GM12878 (cell line): ENCODE data around the gene ALG11. TPM values are rescaled to one million over a fixed set of nuclear protein-coding genes. Genes with fewer than 3 reads are reported as not detected.

Experiments used
- ATAC-seq: fragments of 200-7000 bp; cut with Tn5 transposase; 3 replicates; pipeline ENCODE4 v1.9.1; 2020; ENCODE audit warnings: mild to moderate bottlenecking, moderate library complexity
- BruUV-seq: library from RNA; stranded (reverse); fragments of 400-500 nt; replicated peaks from 2 replicates; lab custom pipeline; 2021; lab: Mats Ljungman, UMichigan
- CTCF ChIA-PET: fragments of 300-600 bp; sonication (Branson Sonifier 250); formaldehyde crosslinking; extraction: SDS; loops from one replicate; lab custom pipeline; 2021; ENCODE audit warnings: inconsistent platforms; lab: Yijun Ruan, JAX
- POLR2A ChIA-PET: fragments of 350-600 bp; formaldehyde crosslinking; extraction: SDS; loops from one replicate; lab custom pipeline; 2021; ENCODE audit warnings: inconsistent platforms; lab: Charles Lee
- RAD21 ChIA-PET: fragments of 300-600 bp; sonication (Branson Sonifier 250); formaldehyde crosslinking; loops from one replicate; lab custom pipeline; 2023; ENCODE audit warnings: antibody characterized with exemption; ENCODE audit not compliant: unreplicated experiment; lab: Charles Lee
- SMC1A ChIA-PET: fragments of 300-600 bp; sonication (Branson Sonifier 250); formaldehyde crosslinking; loops from one replicate; lab custom pipeline; 2023; ENCODE audit not compliant: unreplicated experiment, uncharacterized antibody; lab: Charles Lee
- DNase-seq: peaks from one replicate; pipeline ENCODE4 v3.0.0-alpha.2; 2011; ENCODE audit warnings: low read depth, low spot score
- FAIRE-seq: peaks from 3 replicates; lab custom pipeline; 2011; peaks lifted over from hg19 to GRCh38; lab: Jason Lieb, UNC
- H2AFZ ChIP-seq: 2 replicates; pipeline ENCODE4 v1.6.0; 2011; ENCODE audit warnings: low read depth, low read length, control low read depth; ENCODE audit not compliant: control insufficient read depth
- H3K27ac ChIP-seq: 2 replicates; pipeline ENCODE4 v1.5.1; 2011; ENCODE audit warnings: control low read depth; ENCODE audit not compliant: control insufficient read depth, insufficient read depth
- H3K27me3 ChIP-seq, 2 experiments: replicated peaks in 1 of 2; 2 replicates each; pipeline versions ENCODE4 v1.6.0 to v1.6.1; 2011; ENCODE audit warnings: low read length in 1 of 2; ENCODE audit not compliant: control insufficient read depth in 2 of 2, insufficient read depth in 2 of 2
- H3K36me3 ChIP-seq, 2 experiments: 2 replicates each; pipeline ENCODE4 v1.5.1; 2011; ENCODE audit warnings: low read length in 1 of 2; ENCODE audit not compliant: control insufficient read depth in 2 of 2, insufficient read depth in 2 of 2
- H3K4me1 ChIP-seq: 2 replicates; pipeline ENCODE4 v1.6.1; 2011; ENCODE audit warnings: mild to moderate bottlenecking, low read length, moderate library complexity, mixed read lengths; ENCODE audit not compliant: control insufficient read depth, insufficient read depth
- H3K4me2 ChIP-seq: 2 replicates; pipeline ENCODE4 v1.6.0; 2011; ENCODE audit warnings: control low read depth; ENCODE audit not compliant: control insufficient read depth, insufficient read depth
- H3K4me3 ChIP-seq: fragments of 200-600 bp; sonication (generic); 2 replicates; pipeline ENCODE4 v1.5.1; 2016
- H3K79me2 ChIP-seq: 2 replicates; pipeline ENCODE4 v1.6.0; 2011; ENCODE audit warnings: low read length; ENCODE audit not compliant: control insufficient read depth, insufficient read depth
- H3K9ac ChIP-seq: 2 replicates; pipeline ENCODE4 v1.8.0; 2011; ENCODE audit warnings: low read length, control low read depth, mixed read lengths; ENCODE audit not compliant: control insufficient read depth, insufficient read depth
- H3K9me3 ChIP-seq: replicated peaks from 3 replicates; pipeline ENCODE4 v1.5.1; 2011; ENCODE audit warnings: mild to moderate bottlenecking, low read length; ENCODE audit not compliant: control insufficient read depth, insufficient read depth
- H4K20me1 ChIP-seq: 2 replicates; pipeline ENCODE4 v1.6.0; 2011; ENCODE audit not compliant: control insufficient read depth, insufficient read depth
- CREB1 ChIP-seq: IDR thresholded peaks from 2 replicates; pipeline ENCODE4 v1.6.1; 2012; ENCODE audit warnings: low read depth, mild to moderate bottlenecking, inconsistent platforms
- PAX8 ChIP-seq: fragments of 450-650 bp; IDR thresholded peaks from 2 replicates; pipeline ENCODE4 v1.6.1; 2017; ENCODE audit warnings: mild to moderate bottlenecking, moderate library complexity
- POU2F2 ChIP-seq: IDR thresholded peaks from 3 replicates; pipeline ENCODE4 v1.6.1; 2011; ENCODE audit warnings: low read depth, mild to moderate bottlenecking, low read length, borderline replicate concordance
- WGBS: methylation state at CpG from one replicate; pipeline ENCODE4 v1.1.6; 2016; ENCODE audit warnings: low lambda C conversion rate; ENCODE audit not compliant: insufficient replicate concordance, insufficient coverage; ENCODE audit errors: missing lambda C conversion rate; 5-methylcytosine and 5-hydroxymethylcytosine counted together
- in situ Hi-C: fragments of 300-500 bp; cut with MboI; formaldehyde crosslinking; loops from 9 replicates; pipeline ENCODE4 v1.14.3; 2018; ENCODE audit warnings: mixed read lengths
- intact Hi-C: fragments of 100-400 bp; cut with micrococcal nuclease; formaldehyde crosslinking; loops from one replicate; pipeline ENCODE4 v1.14.2; 2022; ENCODE audit not compliant: unreplicated experiment
- polyA plus RNA-seq, 11 experiments: library from polyadenylated mRNA; depleted of rRNA in 4 of 11; unstranded in 6 of 11; stranded (reverse) in 5 of 11; fragments of >200 nt; fragmentation: Nextera tagmentation in 4 of 11; fragmentation: Illumina TruSeq in 1 of 11; extraction: Ambion mirVana in 4 of 11; extraction: Trizol in 1 of 11; gene quantifications; 1 replicate in 1 of 11; 2 replicates in 10 of 11; pipeline versions ENCODE4 v1.2.1 to v1.2.3, GENCODE V29; 2011 to 2016; ENCODE audit warnings: inconsistent platforms in 2 of 11, missing spikeins in 2 of 11, low read depth in 1 of 11
- total RNA-seq, 4 experiments: library from RNA; depleted of rRNA in 3 of 4; stranded (reverse); fragments of >200 nt in 3 of 4; fragmentation: Illumina TruSeq in 1 of 4; extraction: Trizol in 1 of 4; gene quantifications; 2 replicates each; pipeline versions ENCODE4 v1.2.1 to v1.2.3, GENCODE V29; 2013 to 2021
- TF ChIP-seq, protein P1 (sequence below): IDR thresholded peaks from 2 replicates; pipeline ENCODE4 v1.6.1; 2011; ENCODE audit warnings: low read depth, mild to moderate bottlenecking, low read length, moderate library complexity, borderline replicate concordance; ENCODE audit errors: extremely low read depth

The ALG11 gene
- total and polyA plus RNA-seq, 10 of the 15 experiments (the other 5 are each of a cell fraction or from before 2014, with no cell fraction given) = 8.4 to 27.7 (median 15.6) TPM

DNA sequence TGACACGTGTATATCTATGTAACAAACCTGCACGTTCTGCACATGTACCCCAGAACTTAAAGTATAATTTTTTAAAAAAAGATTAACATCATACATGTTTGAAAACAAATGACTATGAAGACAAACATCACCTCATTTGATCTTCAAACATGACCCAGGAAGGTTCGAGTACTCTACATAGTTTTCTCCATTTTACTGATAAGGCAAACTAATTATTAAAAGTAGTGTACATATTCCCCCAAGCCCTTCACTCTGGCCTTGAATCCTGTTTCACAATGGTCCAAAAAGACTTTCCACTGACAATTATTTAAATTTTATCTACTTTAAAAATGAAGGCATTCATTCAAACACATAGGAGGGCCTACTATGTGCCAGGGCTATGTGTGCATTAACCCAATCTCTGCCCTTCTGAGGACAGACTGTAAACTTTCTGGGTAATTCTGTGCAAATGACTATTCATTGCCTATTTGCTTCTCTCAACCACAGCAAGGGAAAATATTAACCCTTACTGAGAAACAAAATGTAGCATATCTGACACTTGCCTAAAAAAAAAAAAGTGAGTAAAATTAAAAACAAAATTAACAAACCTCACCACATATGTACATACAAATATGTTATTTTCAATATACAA lies 23.1 kb upstream of the ALG11 start:
- TF ChIP-seq CREB1 (no peak), PAX8 (no peak), POU2F2 (no peak)
- DNase-seq = no peak
- H3K4me2 ChIP-seq = no peak overlapping the region
- no TSS peak for BruUV-seq
- no peak overlapping the region for H3K9ac ChIP-seq
- in situ Hi-C loops (no loop called here), intact Hi-C loops (no loop called here)
- H3K79me2 ChIP-seq = no peaks in the 10 kb centered on the region
- POLR2A ChIA-PET = no interaction called here
- CTCF ChIA-PET = no interaction called here
- ATAC-seq = no peak
- H3K27me3 ChIP-seq = no peaks in the 10 kb centered on the region; a peak in 1 of 4 replicates
- FAIRE-seq = no peak
- no peak overlapping the region for H3K27ac ChIP-seq
- H3K9me3 ChIP-seq = no peaks in the 10 kb centered on the region
- no peak overlapping the region for H2AFZ ChIP-seq
- RAD21 ChIA-PET = no interaction called here
- H3K4me1 ChIP-seq = no peaks in the 10 kb centered on the region
- no peaks in the 10 kb centered on the region for H4K20me1 ChIP-seq
- no peak overlapping the region for H3K4me3 ChIP-seq
- SMC1A ChIA-PET = no interaction called here
- WGBS = 15% methylated on average over 3 of the region's 3 CpGs
- no peaks in the 10 kb centered on the region for H3K36me3 ChIP-seq

DNA sequence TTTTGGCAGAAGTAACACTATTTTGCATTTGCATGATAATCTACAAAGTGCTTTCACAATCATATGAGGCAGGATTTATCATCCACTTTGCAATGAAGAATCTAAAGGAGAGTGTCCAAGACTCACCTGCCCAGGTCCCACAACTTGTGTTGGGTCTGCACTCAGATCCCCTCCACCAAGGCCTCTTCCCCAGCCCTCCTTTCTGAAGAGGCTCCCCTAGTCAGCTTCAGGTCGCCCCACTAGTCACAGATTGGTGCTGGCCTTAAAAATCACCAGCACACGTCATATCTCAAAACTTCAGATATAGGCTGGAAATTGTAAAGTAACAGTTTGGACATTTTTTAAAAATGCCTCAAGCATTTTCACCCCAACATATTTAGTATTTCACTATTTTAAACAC lies 18.5 kb upstream of the ALG11 start:
- no TSS peak for BruUV-seq
- Histone ChIP-seq H3K36me3 (no peaks in the 10 kb centered on the region), H3K27ac (no peak overlapping the region), H3K9ac (no peak overlapping the region), H3K4me1 (no peaks in the 10 kb centered on the region), H2AFZ (no peak overlapping the region), H3K4me2 (no peak overlapping the region), H3K4me3 (no peak overlapping the region), H3K9me3 (no peaks in the 10 kb centered on the region), H4K20me1 (no peaks in the 10 kb centered on the region), H3K27me3 (peaks cover 2 to 7% of the 10 kb centered on the region in 2 experiments; a peak in 2 of 4 replicates), H3K79me2 (no peaks in the 10 kb centered on the region)
- TF ChIP-seq, protein P1, sequence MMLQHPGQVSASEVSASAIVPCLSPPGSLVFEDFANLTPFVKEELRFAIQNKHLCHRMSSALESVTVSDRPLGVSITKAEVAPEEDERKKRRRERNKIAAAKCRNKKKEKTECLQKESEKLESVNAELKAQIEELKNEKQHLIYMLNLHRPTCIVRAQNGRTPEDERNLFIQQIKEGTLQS = no peak
- ChIA-PET SMC1A (interaction anchor here (1.2 kb wide), 1 partner anchor 134 kb away, joined by 3 read pairs; no protein-coding TSS in a partner anchor), POLR2A (no interaction called here), RAD21 (interaction anchor here (1.3 kb wide), 1 partner anchor 98 kb away, joined by 3 read pairs; no protein-coding TSS in a partner anchor), CTCF (interaction anchor here (0.7 to 2.0 kb wide), 3 partner anchors 11 to 98 kb away, joined by 3 to 5 read pairs (median 5); no protein-coding TSS in a partner anchor)
- WGBS = 44% methylated on average over 2 of the region's 2 CpGs
- intact Hi-C loops (no loop called here), in situ Hi-C loops (no loop called here)
- FAIRE-seq (no peak), ATAC-seq (no peak), DNase-seq (no peak)
